Vagina (tissue), 2 donors: ENCODE results near the gene CCDC87.

ENCODE experiments used
- CTCF ChIP-seq, 3 experiments: fragments of 450-650 bp in 2 of 3; fragments of 200-600 bp in 1 of 3; sonication (generic) in 1 of 3; IDR thresholded peaks; one replicate each; pipeline ENCODE4 v1.5.1; 2017 to 2019; ENCODE audit warnings: antibody characterized with exemption in 3 of 3, mild to moderate bottlenecking in 2 of 3, moderate library complexity in 2 of 3
- POLR2AphosphoS5 ChIP-seq, 2 donors: sonication (generic); formaldehyde crosslinking; IDR thresholded peaks; one replicate each; pipeline ENCODE4 v1.9.0; 2017; ENCODE audit warnings: antibody characterized with exemption in 2 of 2, mild to moderate bottlenecking in 2 of 2, low read depth in 1 of 2; ENCODE audit not compliant: insufficient read depth in 1 of 2

DNA sequence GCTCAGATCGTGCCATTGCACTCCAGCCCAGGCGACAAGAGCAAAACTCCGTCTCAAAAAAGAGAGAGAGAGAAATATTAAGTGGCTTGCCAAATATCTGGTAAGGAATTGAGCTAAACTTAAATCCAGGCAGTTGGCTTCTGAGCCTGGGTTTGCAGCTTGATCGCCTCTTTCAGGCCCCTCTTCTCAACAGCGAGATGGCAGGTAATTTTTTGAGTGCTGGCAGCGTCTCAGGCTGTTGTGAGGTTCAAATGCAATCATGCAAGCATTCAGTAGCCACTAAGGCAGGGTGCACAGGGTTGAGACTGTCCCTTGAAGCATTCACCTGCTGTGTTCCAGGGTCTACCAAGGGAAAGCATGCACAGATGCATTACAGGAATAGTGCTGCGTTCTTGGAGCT, 23.8 kb downstream of the CCDC87 start:
- TF ChIP-seq CTCF (IDR thresholded peaks at IDR 0.05) (no peak), POLR2AphosphoS5 (IDR thresholded peaks at IDR 0.05; ENCODE audit: insufficient read depth in 1 of 2, low read depth in 1 of 2) (no peak)
